GM18873 (cell line): ENCODE measurements around the gene SHF.
"Not testable (repeated sequence)": the region's sequence is repeated elsewhere in the genome, so short reads cannot be mapped to it uniquely, and the experiment has no call there.

Experiments used
- ATAC-seq: cut with Tn5 transposase; IDR thresholded peaks from one replicate; pipeline ENCODE4 v1.9.1; 2021; ENCODE audit warnings: mild to moderate bottlenecking, moderate library complexity, moderate number of reproducible peaks; ENCODE audit not compliant: unreplicated experiment, low FRiP score

SHF gene

DNA sequence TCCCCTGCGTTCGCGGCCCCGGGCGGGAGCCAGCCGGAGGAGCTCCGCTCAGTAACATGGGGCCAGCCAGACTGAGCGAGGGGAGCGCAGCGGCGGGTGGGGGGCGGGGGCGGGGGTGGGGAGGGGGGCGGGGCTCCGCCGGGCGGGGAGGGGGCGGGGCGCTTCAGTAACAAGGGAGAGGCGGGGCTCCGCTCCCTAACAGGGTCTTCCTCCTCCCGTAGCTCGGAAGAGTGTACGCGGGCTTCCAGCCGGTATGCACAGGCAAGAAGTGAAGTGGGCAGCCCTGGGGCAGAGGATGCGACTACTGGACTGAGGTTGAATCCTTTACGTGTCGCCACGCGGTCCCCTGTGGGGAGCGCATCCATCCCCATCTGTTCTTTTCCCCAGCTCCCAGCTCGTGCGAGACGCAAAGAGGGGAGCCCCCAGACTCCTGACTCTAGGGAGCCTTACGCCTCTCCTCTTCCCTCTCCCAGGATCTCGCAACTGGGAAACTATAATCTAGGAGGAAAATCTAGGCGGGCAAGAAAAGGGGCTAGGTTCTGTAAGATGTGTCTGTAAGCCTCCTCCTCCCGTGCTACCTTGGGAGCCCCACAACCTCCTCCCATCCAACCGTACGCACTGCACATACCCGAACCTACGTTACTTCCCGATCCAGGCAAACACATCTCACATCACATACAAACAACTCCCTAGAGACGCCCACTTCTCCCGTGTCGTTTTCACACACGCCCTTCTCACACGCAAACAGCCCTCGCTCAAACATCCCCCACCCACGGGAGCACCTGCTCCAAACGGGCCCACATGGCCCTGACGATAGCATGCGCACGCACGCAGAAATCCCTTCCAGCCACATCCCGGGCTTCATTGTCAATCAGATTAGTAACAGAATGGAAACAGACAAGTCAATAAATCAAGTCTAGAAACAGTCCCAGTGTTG is at the start of gene SHF:
Gene SHF (minus strand): TSS at position 73 of the 937 bp plus-strand sequence. CDS start 15 bp downstream, at position 58.
- ATAC-seq: no peak

DNA sequence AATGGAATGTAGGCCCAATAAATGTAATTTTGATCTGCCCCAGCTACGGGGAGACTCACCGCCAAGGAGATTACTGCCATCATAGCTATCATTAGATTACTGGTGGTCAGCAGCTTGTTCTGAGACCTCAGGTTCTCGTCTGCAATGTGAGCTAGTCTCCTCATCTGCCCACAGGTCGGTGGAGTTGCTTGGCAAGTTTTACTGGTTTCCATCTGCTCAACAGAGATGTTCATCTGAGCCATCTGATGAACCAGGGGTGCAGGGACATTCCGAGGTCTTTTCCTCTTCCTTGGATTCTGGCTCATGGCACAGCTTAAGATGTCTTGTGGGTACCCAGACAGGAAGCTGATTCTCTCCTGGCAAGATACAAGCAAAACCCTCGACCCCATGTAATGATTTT is 49.0 kb upstream of the SHF start:
- ATAC-seq: not testable (repeated sequence)

- ATAC-seq: no peak
Observed at GRCh38 chr15:45234562-45235235, 46.9 kb upstream of the SHF start.

GRCh38 chr15:45231864-45232562 is 44.2 kb upstream of the SHF start:
- no peak for ATAC-seq

GRCh38 chr15:45231132-45231531 is 43.4 kb upstream of the SHF start:
- no peak for ATAC-seq

GRCh38 chr15:45230245-45230965 is 42.6 kb upstream of the SHF start:
- ATAC-seq: no peak

DNA sequence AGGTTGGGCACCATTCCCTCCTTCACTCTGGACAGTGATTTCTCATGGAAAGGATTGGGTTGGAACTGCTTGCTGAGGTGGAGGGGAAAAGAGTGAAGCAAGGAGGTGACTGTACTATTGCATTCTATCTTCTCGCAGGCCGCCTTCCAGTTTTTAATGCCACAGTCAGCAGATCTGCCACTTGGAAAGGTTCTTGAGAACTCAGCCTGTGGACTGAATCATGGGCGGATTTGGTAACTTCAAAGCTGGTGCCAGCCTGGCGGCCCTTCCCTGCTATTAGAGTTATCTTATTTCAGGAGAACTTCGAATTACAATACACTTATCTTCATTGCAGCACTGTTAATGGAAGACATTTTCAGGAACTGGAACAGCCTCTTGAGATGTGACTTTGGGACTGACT is 41.2 kb upstream of the SHF start:
- ATAC-seq: no peak

DNA sequence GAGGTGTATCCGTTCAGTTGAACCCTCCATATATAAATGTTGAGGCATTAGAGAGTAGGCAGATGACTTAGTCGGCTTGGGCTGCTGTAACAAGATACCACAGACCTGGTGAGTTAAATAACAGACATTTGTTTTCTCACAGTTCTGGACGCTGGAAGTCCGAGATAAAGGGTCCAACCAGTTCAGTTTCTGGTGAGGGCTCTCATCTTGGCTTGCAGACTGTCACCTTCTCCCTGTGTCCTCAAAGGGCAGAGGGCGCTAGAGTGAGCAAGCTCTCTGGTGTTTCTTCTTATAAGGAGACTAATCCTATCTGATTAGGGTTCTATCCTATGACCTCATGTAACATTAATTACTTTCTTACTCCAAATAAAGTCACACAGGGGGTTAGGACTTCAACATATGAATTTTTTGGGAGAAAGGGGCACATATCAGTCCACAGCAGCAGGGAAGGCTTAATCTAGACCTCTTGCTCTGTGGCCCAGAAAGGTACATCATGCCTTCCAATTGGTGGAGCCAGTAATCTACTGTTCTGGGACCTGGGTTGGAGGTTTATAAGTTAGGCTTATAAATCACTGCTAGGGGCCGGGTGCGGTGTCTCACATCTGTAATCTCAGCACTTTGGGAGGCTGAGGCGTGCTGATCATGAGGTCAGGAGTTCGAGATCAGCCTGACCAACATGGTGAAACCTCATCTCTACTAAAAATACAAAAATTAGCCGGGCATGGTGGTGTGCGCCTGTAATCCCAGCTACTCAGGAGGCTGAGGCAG is 37.9 kb upstream of the SHF start:
- ATAC-seq: no peak

- no peak for ATAC-seq
Observed at GRCh38 chr15:45224621-45225217, 37.0 kb upstream of the SHF start.

DNA sequence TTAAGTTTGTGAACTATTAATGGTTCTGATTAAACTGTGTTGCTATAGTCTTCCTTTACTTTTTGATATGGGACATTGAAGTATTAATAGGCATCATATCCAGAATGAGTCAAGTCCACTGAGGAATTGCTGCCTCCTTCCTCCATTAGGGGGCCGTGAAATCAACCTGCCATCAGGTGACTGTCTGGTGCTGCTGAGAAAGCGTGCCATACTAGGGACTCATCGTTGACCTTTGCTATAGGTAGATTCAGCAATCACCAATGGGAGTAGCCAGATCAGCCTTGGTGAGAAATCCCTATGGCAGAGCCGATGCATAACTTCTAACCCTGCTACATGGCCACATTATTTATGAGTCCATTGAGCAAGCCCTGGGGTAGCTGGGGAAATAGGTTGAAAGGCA is 34.2 kb upstream of the SHF start:
- ATAC-seq: no peak

DNA sequence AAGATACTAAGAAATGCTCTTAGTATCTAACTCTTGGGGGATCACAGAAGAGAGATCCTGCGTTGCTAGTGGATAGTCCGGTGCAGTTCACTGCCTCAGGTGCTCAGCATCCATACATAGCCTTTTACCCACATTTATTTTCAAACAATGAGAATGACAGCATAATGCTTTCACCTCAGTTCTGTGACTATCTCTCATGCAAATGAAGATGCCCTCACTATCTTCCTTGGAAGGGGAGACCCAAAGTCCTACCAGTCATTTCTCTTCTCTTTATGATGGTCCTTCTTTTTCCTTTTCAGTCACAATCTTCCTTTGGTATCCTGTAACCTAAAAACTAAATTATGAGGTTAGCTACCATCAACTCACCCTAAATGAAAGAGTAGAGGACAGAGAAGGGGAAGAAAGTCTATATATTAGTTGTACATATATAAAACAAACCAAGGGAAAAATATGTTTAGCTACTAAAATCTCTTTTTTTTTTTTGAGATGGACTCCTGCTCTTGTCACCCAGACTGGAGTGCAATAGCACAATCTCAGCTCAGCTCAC is 33.4 kb upstream of the SHF start:
- no peak for ATAC-seq

DNA sequence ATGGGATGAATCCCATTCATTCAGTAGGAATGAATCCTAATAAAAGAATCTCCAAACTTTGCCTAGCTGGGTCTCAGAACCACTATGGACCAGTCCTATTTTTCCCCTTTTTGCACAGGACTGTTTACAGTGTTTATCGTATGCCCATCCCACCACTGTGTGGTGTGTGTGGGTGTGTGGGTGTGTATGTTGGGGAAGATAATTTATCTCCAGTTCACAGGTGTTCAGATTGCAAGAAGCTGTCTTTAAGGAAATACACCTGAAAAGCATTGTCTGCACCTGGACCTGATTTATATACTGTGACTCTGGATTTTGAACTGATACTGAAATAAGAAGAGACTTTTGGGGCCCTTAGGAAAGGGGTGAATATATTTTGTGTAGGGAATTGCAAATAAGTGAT is 24.7 kb upstream of the SHF start:
- ATAC-seq: no peak

DNA sequence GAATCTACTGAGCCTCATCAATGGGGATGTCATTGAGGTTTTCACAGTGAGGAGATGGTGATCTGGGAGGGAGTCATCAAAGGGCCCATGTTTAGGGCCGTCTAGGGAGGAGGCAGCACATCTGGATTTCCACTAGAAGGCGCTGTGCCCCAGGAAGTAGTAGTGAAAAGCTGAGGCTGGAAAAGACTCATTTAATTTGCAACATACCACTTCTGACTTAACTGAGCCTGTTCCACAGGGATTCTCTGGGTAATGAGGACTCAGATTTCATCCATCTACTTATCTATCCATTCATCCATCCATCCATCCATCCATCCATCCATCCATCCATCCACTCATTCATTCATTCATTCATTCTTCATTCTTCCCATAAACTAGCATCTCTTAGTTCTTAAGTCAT is 17.4 kb upstream of the SHF start:
- ATAC-seq: no peak

DNA sequence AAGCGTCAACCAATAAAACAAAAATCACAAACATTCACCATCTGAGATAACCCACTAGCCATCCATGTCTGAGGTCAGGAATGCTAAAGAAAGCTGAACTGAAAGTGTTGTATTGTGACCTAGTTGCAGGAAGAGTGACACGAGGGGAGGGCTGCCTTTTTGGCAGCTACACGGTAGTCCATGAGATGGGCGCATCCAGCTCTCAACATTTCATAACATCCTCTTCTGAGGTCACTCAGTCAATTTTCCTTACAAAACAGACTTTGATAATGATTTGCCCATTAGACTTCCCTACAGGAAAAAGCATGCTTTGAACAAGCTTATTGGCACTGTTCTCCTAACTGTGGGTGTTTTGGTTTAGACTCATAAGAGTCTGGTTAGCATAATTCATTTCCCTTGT is 15.4 kb upstream of the SHF start:
- ATAC-seq: no peak

GRCh38 chr15:45201869-45202268 is 14.1 kb upstream of the SHF start:
- ATAC-seq: no peak

DNA sequence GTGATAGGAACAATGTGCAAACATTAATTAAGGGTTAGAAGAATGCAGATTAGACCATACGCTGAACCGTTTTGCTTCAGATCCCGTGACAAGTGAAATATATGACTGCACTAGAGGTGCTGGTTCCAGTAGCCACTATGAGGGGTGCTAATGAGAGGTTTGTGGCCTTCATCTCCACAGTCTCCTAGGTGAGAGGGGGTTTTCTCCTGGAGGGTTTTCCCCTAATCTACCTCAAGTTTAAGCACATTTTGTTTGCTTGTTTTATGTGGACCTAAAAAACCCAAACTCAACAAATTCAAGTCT is 13.7 kb upstream of the SHF start:
- ATAC-seq: no peak

GRCh38 chr15:45200799-45201556 is 13.2 kb upstream of the SHF start:
- no peak for ATAC-seq

- ATAC-seq: peak; percentile 51
Observed at GRCh38 chr15:45200001-45200798, 12.4 kb upstream of the SHF start.
